Activated CD4-positive, alpha-beta memory T cell treated with anti-CD3 and anti-CD28 coated beads for 36 hours (primary cell): ENCODE data around the gene VRTN. TPM values are rescaled to one million over a fixed set of nuclear protein-coding genes. Genes with fewer than 3 reads are reported as not detected.

ENCODE experiments used
- CTCF ChIA-PET: fragments of 350-600 bp; sonication (Branson Sonifier 250); formaldehyde crosslinking; loops from one replicate; lab custom pipeline; 2021; ENCODE audit warnings: antibody characterized with exemption, inconsistent platforms; lab: Charles Lee
- POLR2A ChIA-PET: fragments of 350-600 bp; sonication (Branson Sonifier 250); formaldehyde crosslinking; loops from one replicate; lab custom pipeline; 2021; ENCODE audit warnings: antibody characterized with exemption; lab: Charles Lee
- DNase-seq: peaks from one replicate; pipeline ENCODE4 v3.0.0-alpha.2; 2020
- H3K27ac Mint-ChIP-seq: one replicate; pipeline ENCODE4 v1.8.0; 2021; ENCODE audit warnings: mixed read lengths
- H3K27me3 Mint-ChIP-seq: one replicate; pipeline ENCODE4 v1.8.0; 2021; ENCODE audit warnings: mixed read lengths
- H3K36me3 Mint-ChIP-seq: one replicate; pipeline ENCODE4 v1.8.0; 2021; ENCODE audit warnings: mixed read lengths
- H3K4me1 Mint-ChIP-seq: one replicate; pipeline ENCODE4 v1.8.0; 2021; ENCODE audit warnings: low read depth, mixed read lengths
- H3K4me3 Mint-ChIP-seq: one replicate; pipeline ENCODE4 v1.8.0; 2021; ENCODE audit warnings: mild to moderate bottlenecking, mixed read lengths
- H3K9me3 Mint-ChIP-seq: one replicate; pipeline ENCODE4 v1.8.0; 2021; ENCODE audit warnings: mixed read lengths
- intact Hi-C: fragments of 100-400 bp; cut with micrococcal nuclease; formaldehyde crosslinking; loops from one replicate; pipeline ENCODE4 v1.15.1; 2023
- total RNA-seq, 2 experiments: library from RNA; stranded (reverse); gene quantifications; one replicate each; pipeline ENCODE4 v1.2.3, GENCODE V29; 2021

Gene VRTN
- total RNA-seq = not detected

GRCh38 chr14:74348241-74348734 is at the start of gene VRTN:
Gene VRTN (plus strand): TSS chr14:74348471. CDS start chr14:74356784, 8,313 bp downstream.
- H3K27me3 Mint-ChIP-seq = peaks cover 3% of the 10 kb centered on the region
- no peaks in the 10 kb centered on the region for H3K9me3 Mint-ChIP-seq
- ChIA-PET CTCF (no interaction called here), POLR2A (no interaction called here)
- no peaks in the 10 kb centered on the region for H3K36me3 Mint-ChIP-seq
- intact Hi-C loops = no loop called here
- no peaks in the 10 kb centered on the region for H3K4me1 Mint-ChIP-seq
- DNase-seq = no peak
- no peak within 1 kb of the TSS for H3K27ac Mint-ChIP-seq
- H3K4me3 Mint-ChIP-seq = no peak within 1 kb of the TSS

DNA sequence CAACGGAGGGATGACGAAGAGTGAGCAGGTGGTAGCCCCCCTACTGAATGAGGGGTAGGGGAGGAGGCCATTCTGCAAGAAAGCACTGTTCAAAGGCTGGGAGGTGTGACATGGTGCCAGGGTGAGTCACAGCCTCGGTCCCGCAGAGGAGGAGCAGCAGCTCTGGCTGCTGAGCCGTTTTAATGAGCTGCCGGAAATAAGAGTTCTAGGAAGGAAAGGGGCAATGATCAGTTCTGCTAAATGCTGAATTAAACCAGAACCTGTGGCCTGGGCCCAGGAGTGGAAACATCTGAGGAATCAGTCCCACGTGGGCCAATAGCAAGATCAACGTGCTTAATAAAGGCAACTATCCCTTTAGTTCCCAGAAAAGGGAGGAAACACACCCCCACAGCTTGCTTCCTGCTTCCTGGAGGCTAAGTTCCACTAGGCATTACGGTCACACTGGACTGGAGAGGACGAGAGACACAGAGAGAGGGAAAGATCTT is 49.2 kb upstream of the VRTN start:
- no peaks in the 10 kb centered on the region for H3K27me3 Mint-ChIP-seq
- peaks cover 35% of the 10 kb centered on the region for H3K4me1 Mint-ChIP-seq
- H3K36me3 Mint-ChIP-seq = peaks cover 8% of the 10 kb centered on the region
- H3K4me3 Mint-ChIP-seq = no peak overlapping the region
- ChIA-PET POLR2A (no interaction called here), CTCF (no interaction called here)
- H3K9me3 Mint-ChIP-seq = no peaks in the 10 kb centered on the region
- peak; percentile 41 for DNase-seq
- peak overlapping the region; percentile 75 for H3K27ac Mint-ChIP-seq
- intact Hi-C loops = no loop called here

GRCh38 chr14:74301594-74302151 is 46.6 kb upstream of the VRTN start:
- Mint-ChIP-seq H3K4me3 (peak overlapping the region; percentile 100), H3K36me3 (peaks cover 8% of the 10 kb centered on the region), H3K27ac (peak overlapping the region; percentile 94), H3K9me3 (no peaks in the 10 kb centered on the region), H3K27me3 (no peaks in the 10 kb centered on the region), H3K4me1 (peaks cover 35% of the 10 kb centered on the region)
- CTCF ChIA-PET = interaction anchor here (1.3 kb wide), 1 partner anchor 11 kb away, joined by 3 read pairs; no protein-coding TSS in a partner anchor
- no peak for DNase-seq
- intact Hi-C loops = loop anchor here (2.0 to 10.0 kb wide), 3 partner anchors 191 to 1247 kb away; partner anchors contain the start of genes ISCA2, NPC2, RBM25 and YLPM1
- POLR2A ChIA-PET = no interaction called here

DNA sequence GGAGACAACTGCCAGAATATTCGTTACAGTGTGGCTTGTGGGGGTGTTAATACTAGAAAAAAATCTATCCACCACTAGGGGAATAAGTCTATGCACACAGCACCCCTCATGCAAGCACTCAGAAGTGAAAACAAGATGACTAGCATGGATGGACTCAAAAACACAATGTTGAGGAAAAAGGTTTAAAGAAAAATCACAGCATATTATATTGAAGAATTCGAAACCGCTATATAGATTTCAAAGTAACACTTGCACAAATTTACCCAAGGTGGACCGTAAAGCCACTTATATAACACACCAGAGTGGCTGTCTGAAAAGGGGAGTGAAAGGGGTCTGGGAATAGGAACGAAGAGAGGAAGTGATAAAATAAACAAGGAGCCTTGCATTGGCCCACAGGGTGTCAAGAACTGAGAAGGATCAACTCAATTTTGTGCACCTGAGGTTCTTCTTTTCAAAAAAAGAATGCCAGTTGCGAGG is 46.1 kb upstream of the VRTN start:
- peak overlapping the region; percentile 100 for H3K4me3 Mint-ChIP-seq
- H3K9me3 Mint-ChIP-seq = no peaks in the 10 kb centered on the region
- CTCF ChIA-PET = interaction anchor here (1.0 to 1.3 kb wide), 2 partner anchors 11 to 36 kb away, joined by 3 read pairs; no protein-coding TSS in a partner anchor
- peaks cover 8% of the 10 kb centered on the region for H3K36me3 Mint-ChIP-seq
- POLR2A ChIA-PET = interaction anchor here (1.1 kb wide), 1 partner anchor 8 kb away, joined by 3 read pairs; no protein-coding TSS in a partner anchor
- peaks cover 35% of the 10 kb centered on the region for H3K4me1 Mint-ChIP-seq
- H3K27ac Mint-ChIP-seq = peak overlapping the region; percentile 94
- no peaks in the 10 kb centered on the region for H3K27me3 Mint-ChIP-seq
- intact Hi-C loops = loop anchor here (2.0 to 10.0 kb wide), 3 partner anchors 191 to 1247 kb away; partner anchors contain the start of genes ISCA2, NPC2, RBM25 and YLPM1
- DNase-seq = peak; percentile 20

DNA sequence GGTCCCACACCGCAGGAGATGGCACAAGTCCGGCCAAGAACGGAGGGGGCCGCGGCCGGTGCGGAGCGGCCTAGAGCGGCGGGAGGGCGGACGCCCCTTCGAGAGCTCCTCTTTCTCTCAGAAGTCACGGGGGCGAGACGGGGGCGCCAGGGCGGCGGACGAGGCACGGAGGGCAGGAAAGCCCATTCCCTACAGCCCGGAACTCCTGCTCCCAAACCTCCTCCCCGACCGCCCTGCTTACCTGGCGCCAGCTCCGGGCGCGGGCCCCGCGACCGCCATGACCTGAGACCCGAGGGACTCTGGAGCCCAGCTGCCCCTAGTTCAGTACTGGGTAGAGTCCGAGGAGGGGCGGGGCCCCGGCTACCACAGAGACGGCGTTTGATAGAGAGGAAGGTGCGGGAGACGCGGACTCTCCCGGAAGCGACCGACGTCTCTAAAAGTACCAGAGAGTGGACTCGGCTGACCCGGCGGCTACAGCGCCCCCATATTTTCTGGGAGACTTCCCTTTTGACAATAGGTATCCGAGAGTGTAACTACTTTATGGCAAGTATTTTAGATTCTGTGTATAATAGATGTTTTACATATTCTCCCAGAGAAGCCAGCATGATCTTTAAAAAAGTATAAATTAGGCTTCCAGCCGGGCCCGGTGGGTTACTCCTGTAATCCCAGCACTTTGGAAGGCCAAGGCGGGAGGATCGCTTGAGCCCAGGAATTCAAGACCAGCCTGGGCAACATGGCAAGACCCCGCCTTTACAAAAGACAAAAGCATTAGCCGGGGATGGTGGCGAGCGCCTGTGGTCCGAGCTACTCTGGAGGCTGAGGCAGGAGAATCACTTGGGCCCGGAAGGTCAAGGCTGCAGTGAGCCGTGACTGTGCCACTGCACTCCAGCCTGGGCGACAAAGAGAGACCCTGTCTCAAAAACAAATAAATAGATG is 45.4 kb upstream of the VRTN start, which contains the start of gene ABCD4:
Gene ABCD4, minus strand, starts transcription at position 301 of the 936 bp plus-strand sequence. Its CDS starts 22 bp downstream, at position 279.
- ChIA-PET POLR2A (interaction anchor here (1.1 kb wide), 1 partner anchor 8 kb away, joined by 3 read pairs; no protein-coding TSS in a partner anchor), CTCF (interaction anchor here (0.6 to 1.3 kb wide), 3 partner anchors 10 to 43 kb away, joined by 3 to 4 read pairs (median 3); no protein-coding TSS in a partner anchor)
- intact Hi-C loops = loop anchor here (1.0 to 10.0 kb wide), 4 partner anchors 190 to 1248 kb away; partner anchors contain the start of genes ISCA2, NPC2, RBM25 and YLPM1
- Mint-ChIP-seq H3K9me3 (no peaks in the 10 kb centered on the region), H3K36me3 (peaks cover 8% of the 10 kb centered on the region), H3K4me3 (peak within 1 kb of the TSS; percentile 100), H3K27ac (peak within 1 kb of the TSS; percentile 94), H3K4me1 (peaks cover 32% of the 10 kb centered on the region), H3K27me3 (no peaks in the 10 kb centered on the region)
- peak; percentile 92 for DNase-seq

GRCh38 chr14:74308695-74309094 is 39.6 kb upstream of the VRTN start:
- DNase-seq = no peak
- POLR2A ChIA-PET = interaction anchor here (0.6 kb wide), 1 partner anchor 1319 kb away, joined by 6 read pairs; no protein-coding TSS in a partner anchor
- Mint-ChIP-seq H3K9me3 (no peaks in the 10 kb centered on the region), H3K4me1 (no peaks in the 10 kb centered on the region), H3K4me3 (no peak overlapping the region), H3K27me3 (no peaks in the 10 kb centered on the region), H3K27ac (no peak overlapping the region), H3K36me3 (no peaks in the 10 kb centered on the region)
- intact Hi-C loops = loop anchor here (10.0 kb wide), 1 partner anchor 1254 kb away; the partner anchor contains the start of gene RBM25
- CTCF ChIA-PET = interaction anchor here (0.8 to 0.9 kb wide), 2 partner anchors 16 to 388 kb away, joined by 3 read pairs; no protein-coding TSS in a partner anchor

DNA sequence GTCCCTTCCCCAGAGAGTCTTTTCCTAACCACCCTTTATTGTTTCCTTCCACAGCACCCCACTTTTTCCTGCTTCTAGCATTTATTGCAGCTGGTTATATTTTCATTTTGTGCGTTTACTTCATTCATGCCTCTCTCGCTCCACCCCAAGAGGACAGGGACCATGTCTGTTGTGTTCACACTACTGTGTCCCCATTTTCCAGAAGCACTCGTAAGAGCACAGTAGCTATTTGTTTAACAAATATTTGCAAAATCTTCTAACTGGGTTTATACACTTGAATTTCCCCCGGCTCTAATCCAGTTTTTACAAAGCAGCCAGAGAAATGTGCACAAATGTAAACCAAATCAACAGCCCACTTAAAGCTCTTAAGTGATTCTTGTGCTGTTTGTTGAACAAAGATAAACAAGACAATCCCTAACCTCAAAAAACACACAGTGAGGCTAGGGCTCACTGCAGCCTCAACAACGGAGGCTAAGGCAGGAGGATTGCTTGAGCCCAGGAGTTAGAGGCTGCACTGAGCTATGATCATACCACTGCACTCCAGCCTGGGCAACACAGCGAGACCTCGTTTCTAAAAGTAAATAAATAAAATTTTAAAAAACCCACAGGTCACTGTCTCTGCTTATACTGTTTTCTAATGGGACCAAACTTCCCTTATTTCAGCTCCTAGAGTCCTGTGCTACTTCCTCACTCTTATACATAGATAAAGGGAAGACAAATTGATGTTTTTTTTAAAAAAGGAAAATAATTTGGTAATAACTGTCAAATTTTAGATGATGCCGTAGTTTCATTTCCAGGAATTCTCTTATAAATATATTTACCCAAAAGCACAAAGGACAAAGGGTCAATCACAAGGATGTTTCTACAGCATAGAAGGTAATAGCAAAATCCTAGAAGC is 38.9 kb upstream of the VRTN start:
- Mint-ChIP-seq H3K27me3 (no peaks in the 10 kb centered on the region), H3K4me3 (no peak overlapping the region), H3K9me3 (no peaks in the 10 kb centered on the region), H3K4me1 (no peaks in the 10 kb centered on the region), H3K36me3 (no peaks in the 10 kb centered on the region), H3K27ac (no peak overlapping the region)
- DNase-seq = no peak
- ChIA-PET CTCF (interaction anchor here (0.8 to 0.9 kb wide), 2 partner anchors 15 to 387 kb away, joined by 3 read pairs; no protein-coding TSS in a partner anchor), POLR2A (interaction anchor here (0.6 kb wide), 1 partner anchor 1319 kb away, joined by 6 read pairs; no protein-coding TSS in a partner anchor)
- intact Hi-C loops = loop anchor here (10.0 kb wide), 1 partner anchor 1255 kb away; the partner anchor contains the start of gene RBM25

- Mint-ChIP-seq H3K27ac (no peak overlapping the region), H3K4me3 (no peak overlapping the region), H3K36me3 (no peaks in the 10 kb centered on the region), H3K27me3 (no peaks in the 10 kb centered on the region), H3K4me1 (no peaks in the 10 kb centered on the region), H3K9me3 (no peaks in the 10 kb centered on the region)
- ChIA-PET CTCF (no interaction called here), POLR2A (no interaction called here)
- DNase-seq = no peak
- intact Hi-C loops = no loop called here
Observed at GRCh38 chr14:74312161-74312560, 36.1 kb upstream of the VRTN start.

DNA sequence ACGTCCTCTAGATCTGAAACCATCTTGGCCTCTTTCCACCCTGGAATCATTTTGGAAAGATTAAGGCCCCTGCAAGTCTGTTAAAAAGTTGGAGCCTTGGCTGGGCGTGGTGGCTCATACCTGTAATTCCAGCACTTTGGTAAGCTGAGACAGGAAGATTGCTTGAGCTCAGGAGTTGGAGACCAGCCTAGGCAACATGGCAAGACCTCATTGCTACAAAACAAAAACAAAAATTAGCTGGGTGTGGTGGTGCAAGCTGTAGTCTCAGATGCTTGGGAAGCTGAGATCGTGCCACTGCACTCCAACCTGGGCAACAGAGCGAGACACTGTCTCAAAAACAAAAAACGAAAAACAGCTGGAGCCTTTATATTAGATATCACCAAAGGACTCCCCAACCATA is 34.7 kb upstream of the VRTN start:
- no peak overlapping the region for H3K27ac Mint-ChIP-seq
- H3K4me1 Mint-ChIP-seq = no peaks in the 10 kb centered on the region
- ChIA-PET CTCF (interaction anchor here (1.1 kb wide), 2 partner anchors 10 to 11 kb away, joined by 3 read pairs; partner anchors contain the start of gene ABCD4), POLR2A (no interaction called here)
- no peaks in the 10 kb centered on the region for H3K36me3 Mint-ChIP-seq
- intact Hi-C loops = no loop called here
- no peak overlapping the region for H3K4me3 Mint-ChIP-seq
- H3K27me3 Mint-ChIP-seq = no peaks in the 10 kb centered on the region
- DNase-seq = no peak
- H3K9me3 Mint-ChIP-seq = no peaks in the 10 kb centered on the region

DNA sequence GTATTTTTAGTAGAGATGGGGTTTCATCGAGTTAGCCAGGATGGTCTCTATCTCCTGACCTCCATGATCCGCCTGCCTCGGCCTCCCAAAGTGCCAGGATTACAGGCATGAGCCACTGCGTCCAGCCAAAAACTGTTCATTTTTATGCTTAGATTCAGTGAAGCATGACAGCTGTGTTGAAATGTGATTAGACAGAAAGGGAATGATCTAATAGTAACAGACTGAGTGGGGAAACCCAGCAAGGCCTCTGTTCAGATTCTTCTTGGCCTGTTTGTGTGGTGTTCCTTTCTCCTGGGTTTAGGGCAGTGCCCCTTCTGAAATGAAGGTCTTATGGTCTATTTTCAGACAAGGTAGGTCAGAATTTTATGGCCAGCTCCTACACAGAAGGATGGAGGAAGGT is 33.7 kb upstream of the VRTN start:
- intact Hi-C loops = no loop called here
- CTCF ChIA-PET = no interaction called here
- DNase-seq = no peak
- Mint-ChIP-seq H3K9me3 (no peaks in the 10 kb centered on the region), H3K27me3 (no peaks in the 10 kb centered on the region), H3K27ac (no peak overlapping the region), H3K36me3 (no peaks in the 10 kb centered on the region), H3K4me1 (no peaks in the 10 kb centered on the region), H3K4me3 (no peak overlapping the region)
- POLR2A ChIA-PET = interaction anchor here (0.6 kb wide), 1 partner anchor 9 kb away, joined by 3 read pairs; no protein-coding TSS in a partner anchor
